Ramos (cell line): Measurements from ENCODE around the gene TAS2R46.
"Not testable (repeated sequence)": the region's sequence is repeated elsewhere in the genome, so short reads cannot be mapped to it uniquely, and the experiment has no call there.

Experiments used
- in situ Hi-C: fragments of 300-500 bp; cut with MboI; formaldehyde crosslinking; loops from one replicate; pipeline ENCODE4 v1.14.3; 2022; ENCODE audit warnings: low sequenced_read_pairs; ENCODE audit not compliant: unreplicated experiment

TAS2R46 gene, protein sequence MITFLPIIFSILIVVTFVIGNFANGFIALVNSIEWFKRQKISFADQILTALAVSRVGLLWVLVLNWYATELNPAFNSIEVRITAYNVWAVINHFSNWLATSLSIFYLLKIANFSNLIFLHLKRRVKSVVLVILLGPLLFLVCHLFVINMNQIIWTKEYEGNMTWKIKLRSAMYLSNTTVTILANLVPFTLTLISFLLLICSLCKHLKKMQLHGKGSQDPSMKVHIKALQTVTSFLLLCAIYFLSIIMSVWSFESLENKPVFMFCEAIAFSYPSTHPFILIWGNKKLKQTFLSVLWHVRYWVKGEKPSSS

GRCh38 chr12:11062194-11062593 lies at the start of gene TAS2R46:
Gene TAS2R46, minus strand, starts transcription at chr12:11062294. Its CDS starts 0 bp downstream, at chr12:11062294.
- in situ Hi-C loops = not testable (repeated sequence)

- in situ Hi-C loops = not testable (repeated sequence)
Observed at GRCh38 chr12:11111213-11111612, 49.1 kb upstream of the TAS2R46 start.

DNA sequence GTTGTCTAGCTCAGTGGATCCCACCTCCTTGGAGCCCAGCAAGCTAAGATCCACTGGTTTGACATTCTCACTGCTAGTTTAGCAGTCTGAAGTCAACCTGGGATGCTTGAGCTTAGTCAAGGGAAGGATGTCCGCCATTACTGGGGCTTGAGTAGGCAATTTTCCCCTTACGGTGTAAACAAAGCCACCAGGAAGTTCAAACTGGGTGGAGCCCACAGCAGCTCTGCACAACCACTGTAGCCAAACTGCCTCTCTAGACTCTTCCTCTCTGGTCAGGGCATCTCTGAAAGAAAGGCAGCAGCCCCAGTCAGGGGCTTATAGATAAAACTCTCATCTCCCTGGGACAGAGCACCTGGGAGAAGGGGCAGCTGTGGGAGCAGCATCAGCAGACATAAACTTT lies 46.8 kb upstream of the TAS2R46 start:
- in situ Hi-C loops = no loop called here

GRCh38 chr12:11107719-11108118 lies 45.6 kb upstream of the TAS2R46 start:
- in situ Hi-C loops = no loop called here

DNA sequence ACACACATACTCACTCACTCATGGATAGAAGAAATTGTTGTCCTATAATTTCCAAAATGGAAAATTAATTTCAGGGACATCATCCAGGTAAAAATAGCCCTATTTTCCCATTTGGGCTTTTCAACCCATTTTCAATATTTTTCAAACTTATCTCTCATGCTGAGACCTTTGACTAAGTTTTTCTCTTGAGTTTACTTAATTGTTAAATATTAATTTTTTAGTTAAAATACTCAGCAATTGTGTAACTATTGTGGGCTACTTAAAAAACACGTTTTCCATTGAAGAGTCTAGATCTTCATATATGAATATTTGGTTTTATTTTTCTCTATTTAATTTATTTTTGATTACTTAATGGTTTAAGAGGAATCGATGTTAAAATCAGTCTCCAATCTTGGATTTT lies 44.2 kb upstream of the TAS2R46 start:
- in situ Hi-C loops = no loop called here

- in situ Hi-C loops = no loop called here
Observed at GRCh38 chr12:11105546-11105945, 43.5 kb upstream of the TAS2R46 start.

- in situ Hi-C loops = loop anchor here (5.0 kb wide), 1 partner anchor 58 kb away; no protein-coding TSS in a partner anchor
Observed at GRCh38 chr12:11094910-11095309, 32.8 kb upstream of the TAS2R46 start.

GRCh38 chr12:11092128-11092527 lies 30.0 kb upstream of the TAS2R46 start, which contains the start of gene TAS2R43:
Gene TAS2R43, minus strand, starts transcription at chr12:11092313. Its CDS starts 84 bp downstream, at chr12:11092229.
- in situ Hi-C loops = loop anchor here (5.0 kb wide), 1 partner anchor 55 kb away; no protein-coding TSS in a partner anchor

DNA sequence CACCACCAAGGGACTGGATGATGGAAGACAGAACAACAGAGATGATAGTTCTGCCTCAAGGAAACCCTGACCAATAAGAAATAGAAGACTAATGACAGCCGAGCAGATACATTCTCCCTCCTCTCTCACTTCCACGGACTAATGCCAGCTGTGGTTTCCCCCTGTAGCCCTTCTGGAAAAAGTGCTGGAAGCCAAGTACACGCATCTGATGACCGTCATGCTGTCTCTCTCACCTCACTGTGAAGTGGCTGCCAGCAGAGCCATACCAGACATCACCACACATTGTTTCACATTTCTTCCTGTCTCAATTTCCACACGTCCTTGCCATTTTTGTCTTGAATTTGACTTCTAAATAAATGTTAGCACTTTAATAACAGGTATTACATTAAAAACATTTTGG lies 27.2 kb upstream of the TAS2R46 start:
- in situ Hi-C loops = no loop called here

- in situ Hi-C loops = no loop called here
Observed at GRCh38 chr12:11085419-11085818, 23.3 kb upstream of the TAS2R46 start.

DNA sequence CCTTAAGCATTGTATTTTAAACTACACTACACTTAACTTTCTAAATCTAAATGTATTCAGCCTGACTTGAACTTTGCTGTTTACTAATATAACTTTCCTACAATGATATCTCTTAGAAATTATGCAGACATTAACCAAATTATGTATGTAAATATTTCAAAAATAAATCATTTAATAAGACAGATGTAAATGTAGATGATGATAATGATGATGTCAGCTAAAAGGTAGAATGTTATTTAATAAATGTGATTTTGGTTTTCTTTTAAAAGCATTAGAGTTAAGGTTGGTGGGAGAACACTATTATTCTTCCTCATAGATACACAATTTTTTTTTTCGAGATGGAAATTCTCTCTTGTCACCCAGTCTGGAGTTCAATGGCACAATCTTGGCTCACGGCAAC lies 19.9 kb upstream of the TAS2R46 start:
- in situ Hi-C loops = no loop called here

DNA sequence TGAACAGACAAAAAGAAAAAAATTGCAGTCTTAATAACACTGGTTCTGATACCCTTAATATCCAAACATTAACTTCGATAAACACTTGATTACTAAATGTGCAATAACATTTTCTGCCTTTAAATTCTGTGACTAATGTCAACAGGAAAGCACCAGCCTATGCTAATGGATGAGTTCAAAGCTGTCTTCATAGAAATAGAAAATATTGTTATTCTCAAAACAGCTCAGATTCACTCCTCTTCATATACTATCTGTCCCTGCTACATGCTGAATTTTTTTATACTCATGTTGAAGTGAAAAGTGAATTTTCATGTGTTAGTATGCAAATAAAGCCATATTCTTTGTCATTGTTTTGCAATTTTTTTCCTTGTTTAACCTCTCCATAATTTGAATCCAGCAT lies 16.2 kb upstream of the TAS2R46 start:
- in situ Hi-C loops = no loop called here

DNA sequence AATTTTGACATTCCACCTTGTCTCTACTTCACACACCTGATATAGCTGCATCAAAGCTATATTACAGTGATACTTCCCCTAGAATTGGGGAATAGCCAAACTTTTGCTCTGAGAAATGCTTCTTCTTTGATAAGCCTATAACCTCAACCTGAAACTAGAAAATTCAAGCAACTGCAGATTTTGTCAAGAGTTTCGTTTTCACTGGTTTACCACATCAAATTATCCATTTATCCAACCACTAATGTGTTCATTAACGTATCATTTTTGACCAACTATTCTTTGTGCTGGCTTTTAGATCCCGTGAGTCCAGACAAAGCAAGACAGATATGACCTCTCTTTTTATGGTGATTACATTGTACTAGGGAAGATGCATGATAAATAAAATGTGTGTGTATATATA lies 13.5 kb upstream of the TAS2R46 start:
- in situ Hi-C loops = no loop called here

DNA sequence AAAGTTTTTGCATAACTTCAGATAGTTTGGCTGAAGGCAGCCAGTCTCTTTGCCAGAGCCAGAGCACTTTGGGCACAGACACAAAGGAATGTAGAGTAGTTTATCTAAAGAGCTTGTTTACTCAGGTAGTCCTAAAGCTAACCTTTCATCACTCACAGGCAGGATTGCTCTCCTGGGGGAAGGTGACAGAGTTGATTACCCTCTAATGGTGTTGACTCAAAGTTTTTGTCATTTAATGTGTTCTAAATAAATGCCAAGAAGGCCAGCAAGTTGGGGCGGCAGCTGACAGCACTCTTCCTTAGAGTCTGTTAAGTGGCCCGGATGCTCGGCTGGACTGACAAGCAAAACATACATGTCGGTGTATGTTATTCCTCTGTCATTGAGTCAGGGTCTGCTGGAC lies 9.3 kb upstream of the TAS2R46 start:
- in situ Hi-C loops = loop anchor here (5.0 kb wide), 1 partner anchor 54 kb away; no protein-coding TSS in a partner anchor

DNA sequence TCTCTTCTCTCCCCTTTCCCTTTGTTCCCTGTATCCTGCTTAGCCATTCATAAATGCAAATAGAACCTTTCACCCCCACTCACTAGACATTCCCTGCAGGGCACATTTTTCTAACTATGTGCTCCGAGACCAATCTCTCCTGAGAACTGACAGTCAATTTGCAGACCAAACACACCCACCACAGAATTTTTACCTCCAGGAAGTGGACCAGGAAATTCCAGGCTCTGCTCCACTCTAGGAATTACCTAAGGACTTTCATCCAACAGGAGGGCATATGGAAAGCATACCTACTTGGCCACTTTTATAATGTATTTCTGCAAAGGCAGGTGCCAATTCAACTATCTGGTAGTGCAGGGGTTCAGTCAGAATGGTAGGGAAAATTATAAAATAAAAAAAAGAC lies 8.9 kb upstream of the TAS2R46 start:
- in situ Hi-C loops = loop anchor here (5.0 kb wide), 1 partner anchor 54 kb away; no protein-coding TSS in a partner anchor

DNA sequence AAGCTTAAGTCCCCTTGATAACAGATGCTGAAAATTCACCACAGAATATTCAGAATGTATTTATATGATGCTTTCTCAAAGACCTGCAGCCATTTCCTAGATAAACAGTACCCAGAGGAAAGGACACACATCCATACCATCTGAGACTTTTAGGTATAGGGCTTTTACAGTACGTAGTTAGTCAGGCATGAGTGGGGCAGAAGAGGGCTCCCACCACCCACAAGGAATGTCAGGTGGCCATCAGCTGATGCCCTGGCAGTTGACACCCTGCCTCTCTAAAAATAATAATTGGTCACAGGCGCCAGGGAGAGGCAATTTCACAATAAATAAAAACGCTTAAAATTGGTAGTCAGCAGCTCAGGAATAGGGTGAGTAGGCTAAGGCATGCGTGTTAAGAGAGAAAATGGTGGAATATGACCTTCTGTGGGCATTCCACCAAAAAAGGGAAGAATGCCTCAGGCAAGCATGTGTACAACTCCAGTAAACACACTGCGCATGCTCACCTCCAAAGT lies 7.8 kb upstream of the TAS2R46 start:
- in situ Hi-C loops = loop anchor here (5.0 kb wide), 1 partner anchor 53 kb away; no protein-coding TSS in a partner anchor

DNA sequence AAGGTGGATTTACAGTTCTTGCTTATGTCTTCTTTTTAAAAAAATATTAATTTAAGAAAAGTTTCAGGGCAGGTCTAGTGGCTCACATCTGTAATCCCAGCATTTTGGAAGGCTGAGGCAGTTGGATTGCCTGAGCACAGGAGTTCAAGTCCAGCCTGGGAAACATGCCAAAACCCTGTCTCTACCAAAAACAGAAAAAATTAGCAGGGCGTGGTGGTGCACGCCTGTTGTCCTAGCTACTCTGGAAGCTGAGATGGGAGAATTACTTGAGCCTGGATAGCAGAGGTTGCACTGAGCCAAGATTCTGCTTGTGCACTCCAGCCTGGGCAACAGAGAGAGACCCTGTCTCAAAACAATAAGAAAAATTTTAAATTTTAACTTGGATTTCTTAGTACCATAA lies 5.4 kb upstream of the TAS2R46 start:
- in situ Hi-C loops = no loop called here

DNA sequence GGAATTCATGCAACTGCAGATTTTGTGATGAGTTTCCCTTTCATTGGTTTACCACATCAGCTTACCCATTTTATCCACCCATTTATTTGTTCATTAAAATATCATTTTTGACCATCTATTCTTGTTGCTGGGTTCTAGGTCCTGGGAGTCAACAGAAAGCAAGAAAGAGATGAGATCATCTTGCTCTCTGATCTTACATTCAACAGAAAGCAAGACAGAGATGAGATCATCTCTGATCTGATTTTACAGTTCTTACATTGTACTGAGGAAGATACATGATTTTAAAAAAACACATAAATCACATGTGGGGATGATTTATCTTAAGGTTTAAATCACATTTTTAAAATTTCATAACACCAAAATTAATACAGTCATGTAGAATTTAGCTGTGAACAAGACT lies 2.3 kb downstream of the TAS2R46 start:
- in situ Hi-C loops = no loop called here

DNA sequence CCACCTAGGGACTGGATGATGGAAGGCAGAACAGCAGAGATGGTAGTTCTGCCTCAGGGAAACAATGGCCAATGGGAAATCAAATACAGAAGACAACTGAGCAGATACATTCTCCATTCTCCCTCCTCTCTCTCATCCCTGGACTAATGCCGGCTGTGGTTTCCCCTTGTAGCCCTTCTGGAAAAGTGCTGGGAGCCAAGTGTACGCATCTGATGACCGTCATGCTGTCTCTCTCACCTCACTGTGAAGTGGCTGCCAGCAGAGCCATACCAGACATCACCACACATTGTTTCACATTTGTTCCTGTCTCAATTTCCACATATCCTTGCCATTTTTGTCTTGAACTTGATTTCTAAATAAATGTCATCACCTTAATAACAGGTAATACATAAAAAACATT lies 3.1 kb downstream of the TAS2R46 start:
- in situ Hi-C loops = no loop called here

DNA sequence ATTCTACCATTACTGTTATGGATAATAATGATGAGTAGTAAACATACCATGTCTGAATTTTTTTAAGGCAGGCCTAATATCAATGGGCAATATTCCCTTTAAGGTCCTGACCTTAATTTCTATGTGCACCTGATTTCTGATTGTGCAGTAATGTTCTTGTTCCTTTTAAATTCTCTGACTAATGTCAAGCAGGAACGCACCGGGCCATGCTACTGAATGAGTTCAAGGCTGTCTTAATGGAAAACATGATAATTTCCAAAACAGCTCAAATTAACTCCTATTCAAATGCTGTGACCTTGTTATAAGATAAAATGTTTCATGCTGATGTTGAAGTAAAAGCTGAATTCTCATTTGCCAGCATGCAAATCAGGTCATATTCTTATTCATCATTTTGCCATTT lies 6.8 kb downstream of the TAS2R46 start:
- in situ Hi-C loops = no loop called here

DNA sequence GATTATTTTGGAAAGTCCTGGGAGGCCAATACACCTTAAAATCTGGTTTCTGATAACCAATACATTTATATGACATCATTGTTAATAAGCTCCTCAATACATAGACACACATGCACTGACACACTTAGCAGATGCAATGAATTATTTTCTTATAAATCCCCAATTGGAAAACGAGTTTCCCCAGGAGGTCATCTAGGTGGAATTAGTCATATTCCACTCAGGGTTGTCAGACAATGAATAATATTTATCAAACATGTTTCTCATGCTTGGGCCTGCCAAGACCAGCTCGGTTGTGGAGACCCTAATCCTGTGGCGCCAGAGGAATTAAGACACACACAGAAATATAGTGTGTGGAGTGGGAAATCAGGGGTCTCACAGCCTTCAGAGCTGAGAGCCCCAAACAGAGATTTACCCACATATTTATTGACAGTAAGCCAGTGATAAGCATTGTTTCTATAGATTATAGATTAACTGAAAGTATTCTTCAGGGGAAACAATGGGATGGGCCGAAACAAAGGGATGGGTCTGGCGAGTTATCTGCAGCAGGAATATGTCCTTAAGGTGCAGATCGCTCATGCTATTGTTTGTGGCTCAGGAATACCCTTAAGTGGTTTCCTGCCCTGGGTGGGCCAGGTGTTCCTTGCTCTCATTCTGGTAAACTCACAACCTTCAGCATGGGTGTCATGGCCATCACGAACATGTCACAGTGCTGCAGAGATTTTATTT lies 12.1 kb downstream of the TAS2R46 start:
- in situ Hi-C loops = not testable (repeated sequence)
